Muscle layer of duodenum (tissue), 2 donors: ENCODE results near the gene C1QL2.

ENCODE experiments used
- H3K27ac ChIP-seq: one replicate; pipeline ENCODE4 v1.7.0; 2013; ENCODE audit warnings: mild to moderate bottlenecking, low read length
- H3K27me3 ChIP-seq: one replicate; pipeline ENCODE4 v1.7.0; 2013; ENCODE audit warnings: low read depth, mild to moderate bottlenecking, control low read depth, low read length
- H3K36me3 ChIP-seq, 2 donors: one replicate each; pipeline ENCODE4 v1.7.0; 2013; ENCODE audit warnings: low read length in 2 of 2, control low read depth in 1 of 2, mild to moderate bottlenecking in 1 of 2; ENCODE audit not compliant: insufficient read depth in 2 of 2, control insufficient read depth in 1 of 2
- H3K4me1 ChIP-seq, 2 donors: one replicate each; pipeline ENCODE4 v1.7.0; 2013; ENCODE audit warnings: low read length in 2 of 2, mild to moderate bottlenecking in 2 of 2, control low read depth in 1 of 2, moderate library complexity in 1 of 2; ENCODE audit not compliant: insufficient read depth in 2 of 2, control insufficient read depth in 1 of 2
- H3K4me3 ChIP-seq, 2 donors: one replicate each; pipeline ENCODE4 v1.7.0; 2013; ENCODE audit warnings: low read length in 2 of 2, low read depth in 1 of 2, mild to moderate bottlenecking in 1 of 2
- H3K9me3 ChIP-seq, 2 donors: one replicate each; pipeline ENCODE4 v1.7.0; 2013; ENCODE audit warnings: low read length in 2 of 2, control low read depth in 1 of 2, mild to moderate bottlenecking in 1 of 2; ENCODE audit not compliant: control insufficient read depth in 1 of 2
- donor health status: healthy.

Gene C1QL2

DNA sequence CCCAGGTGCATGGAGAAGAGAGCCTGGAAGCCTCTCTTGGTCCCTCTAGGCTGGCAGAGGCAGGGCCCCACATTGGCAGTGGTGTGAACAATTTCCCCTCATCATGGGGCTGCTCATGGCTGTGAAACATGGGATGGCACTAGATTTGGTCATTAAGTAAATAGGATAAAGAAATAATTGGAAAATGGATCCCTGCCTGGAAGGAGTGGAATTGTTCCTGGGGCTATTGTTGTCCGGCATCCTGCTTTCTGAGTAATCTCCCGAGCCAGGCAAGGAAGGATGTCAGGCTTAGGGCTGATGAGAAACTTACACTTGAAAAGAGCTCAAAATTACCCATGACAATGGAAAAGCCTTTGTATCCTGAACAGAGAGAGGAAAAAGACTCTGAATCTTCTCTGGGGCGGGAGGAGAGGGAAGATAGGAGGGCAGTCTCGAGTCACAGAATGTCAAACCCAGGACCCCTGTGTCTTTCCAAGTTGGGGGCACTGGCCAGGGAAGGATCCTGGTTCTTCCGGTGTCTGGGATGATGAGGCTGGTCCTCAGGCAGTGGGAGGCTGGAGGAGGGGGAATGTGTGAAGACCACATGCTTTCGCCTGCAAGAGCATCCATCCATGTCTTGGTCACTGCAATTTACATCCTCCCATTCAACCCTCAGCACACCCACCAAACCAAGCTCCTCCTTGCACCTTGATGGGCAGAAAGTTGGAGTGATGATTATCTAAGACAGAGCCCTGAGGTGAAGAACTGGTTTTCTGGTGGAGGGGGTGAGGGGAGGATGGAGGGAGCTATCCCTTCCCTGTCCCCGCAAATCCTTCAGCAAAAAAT lies 38.0 kb upstream of the C1QL2 start:
- H3K4me1 ChIP-seq, result no peaks in the 10 kb centered on the region
- no peaks in the 10 kb centered on the region for H3K9me3 ChIP-seq
- H3K27me3 ChIP-seq, result no peaks in the 10 kb centered on the region
- no peak overlapping the region for H3K4me3 ChIP-seq
- no peaks in the 10 kb centered on the region for H3K36me3 ChIP-seq
- H3K27ac ChIP-seq, result no peak overlapping the region

DNA sequence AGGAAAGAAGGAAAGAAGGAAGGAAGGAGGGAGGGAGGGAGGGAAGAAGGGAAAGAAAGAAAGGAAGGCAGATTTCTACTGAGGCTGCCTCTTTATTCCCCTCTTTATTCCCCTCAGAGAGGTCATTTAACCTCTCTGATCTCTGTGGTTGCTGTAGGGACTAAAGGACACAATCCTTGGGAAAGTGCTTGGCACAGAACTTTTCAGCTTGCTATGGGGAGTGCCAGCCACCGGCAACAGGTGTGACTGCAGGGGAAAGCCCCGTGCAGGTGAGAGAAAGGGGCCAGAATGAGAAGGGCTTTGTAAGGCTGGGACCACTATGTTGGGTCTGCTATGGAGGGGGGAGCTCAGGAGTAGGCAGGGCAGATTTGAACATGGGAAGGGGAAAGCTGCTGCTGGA lies 37.3 kb upstream of the C1QL2 start:
- no peak overlapping the region for H3K4me3 ChIP-seq
- H3K36me3 ChIP-seq, result no peaks in the 10 kb centered on the region
- H3K9me3 ChIP-seq, result no peaks in the 10 kb centered on the region
- H3K27ac ChIP-seq, result no peak overlapping the region
- H3K4me1 ChIP-seq, result no peaks in the 10 kb centered on the region
- no peaks in the 10 kb centered on the region for H3K27me3 ChIP-seq

GRCh38 chr2:119195001-119195400 lies 36.5 kb upstream of the C1QL2 start:
- Histone ChIP-seq H3K4me1 (no peaks in the 10 kb centered on the region), H3K9me3 (no peaks in the 10 kb centered on the region), H3K4me3 (no peak overlapping the region), H3K27ac (no peak overlapping the region), H3K27me3 (no peaks in the 10 kb centered on the region), H3K36me3 (no peaks in the 10 kb centered on the region)

DNA sequence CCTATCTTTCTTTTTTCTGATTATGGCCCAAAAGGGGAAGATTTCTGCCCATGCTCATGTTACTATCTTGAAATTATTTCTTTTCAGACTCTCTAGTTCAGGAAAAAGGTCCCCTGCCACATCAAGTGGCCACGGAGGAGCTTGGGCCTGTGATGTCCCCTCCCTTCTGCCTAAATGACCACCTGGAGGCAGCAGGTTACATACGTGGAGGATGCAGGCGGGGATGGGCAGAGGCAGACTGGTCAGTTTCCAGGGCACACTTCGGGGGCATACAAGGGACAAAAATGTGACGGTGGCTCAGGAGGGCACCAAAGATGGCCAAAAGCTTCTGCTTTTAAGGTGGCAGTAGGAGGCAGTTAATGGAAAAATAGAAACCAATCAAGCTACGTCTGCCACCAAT lies 34.3 kb upstream of the C1QL2 start:
- H3K4me1 ChIP-seq, result no peaks in the 10 kb centered on the region
- H3K4me3 ChIP-seq, result no peak overlapping the region
- H3K27me3 ChIP-seq, result no peaks in the 10 kb centered on the region
- no peaks in the 10 kb centered on the region for H3K9me3 ChIP-seq
- H3K27ac ChIP-seq, result no peak overlapping the region
- H3K36me3 ChIP-seq, result no peaks in the 10 kb centered on the region

DNA sequence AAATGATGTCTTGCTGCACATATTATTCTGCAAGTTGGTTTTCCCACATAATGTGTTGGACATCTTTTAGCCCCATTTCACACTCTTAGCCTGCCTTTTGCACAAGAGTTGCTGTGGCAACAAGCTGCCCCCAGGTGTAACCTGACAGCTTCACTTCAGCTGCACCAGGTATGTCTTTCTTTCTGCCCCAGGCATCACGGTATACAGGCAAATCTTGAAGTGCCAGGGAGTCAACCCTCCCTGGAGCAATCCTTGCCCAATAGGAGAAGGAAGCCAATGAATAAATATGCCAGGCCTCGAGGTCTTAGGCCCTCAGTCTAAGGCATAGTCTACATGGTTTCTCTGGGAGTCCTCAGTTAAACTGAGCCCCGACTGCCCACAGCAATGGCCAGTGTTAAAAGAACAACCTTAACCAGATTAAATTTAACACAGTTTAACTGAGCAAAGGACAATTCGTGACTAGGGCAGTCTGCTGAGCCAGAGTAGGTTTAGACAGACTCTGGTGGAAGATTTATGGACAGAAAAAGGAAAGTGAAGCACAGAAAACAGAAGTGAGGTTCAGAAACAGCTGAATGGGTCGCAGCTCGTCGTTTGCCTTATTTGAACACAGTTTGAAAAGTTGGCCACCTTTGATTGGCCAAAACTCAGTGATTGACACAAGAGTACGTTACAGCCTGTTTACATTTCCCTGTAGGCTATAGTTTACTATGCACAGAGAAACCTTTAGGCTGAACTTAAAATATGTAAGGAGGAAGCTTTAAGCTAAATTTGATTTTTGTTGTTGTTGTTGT lies 32.0 kb upstream of the C1QL2 start:
- Histone ChIP-seq H3K4me1 (no peaks in the 10 kb centered on the region), H3K4me3 (no peak overlapping the region), H3K27ac (no peak overlapping the region), H3K9me3 (no peaks in the 10 kb centered on the region), H3K27me3 (no peaks in the 10 kb centered on the region), H3K36me3 (no peaks in the 10 kb centered on the region)

DNA sequence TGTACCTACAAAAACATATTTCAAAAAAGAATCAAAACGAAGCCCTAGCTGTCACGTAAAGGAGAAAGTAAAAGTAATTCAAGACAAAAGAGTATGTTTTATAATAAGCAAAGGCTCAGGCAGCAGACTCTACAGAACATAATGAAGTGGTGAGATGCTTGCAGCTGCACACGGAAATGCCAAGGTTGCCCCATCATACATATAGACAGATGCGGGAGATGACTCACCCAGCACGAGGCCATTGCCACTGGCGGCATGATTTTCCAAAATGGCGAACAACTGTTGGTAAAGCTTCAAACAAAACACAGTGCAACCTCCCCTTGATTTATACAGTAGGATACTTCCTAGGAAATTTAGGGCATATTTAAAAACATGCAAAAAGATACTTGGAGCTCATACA lies 26.0 kb upstream of the C1QL2 start:
- no peak overlapping the region for H3K4me3 ChIP-seq
- H3K27me3 ChIP-seq, result no peaks in the 10 kb centered on the region
- no peak overlapping the region for H3K27ac ChIP-seq
- H3K9me3 ChIP-seq, result no peaks in the 10 kb centered on the region
- no peaks in the 10 kb centered on the region for H3K4me1 ChIP-seq
- no peaks in the 10 kb centered on the region for H3K36me3 ChIP-seq

- Histone ChIP-seq H3K9me3 (no peaks in the 10 kb centered on the region), H3K27me3 (no peaks in the 10 kb centered on the region), H3K27ac (no peak overlapping the region), H3K4me3 (no peak overlapping the region), H3K4me1 (no peaks in the 10 kb centered on the region), H3K36me3 (no peaks in the 10 kb centered on the region)
These were observed 23.4 kb upstream of the C1QL2 start for GRCh38 chr2:119181791-119182445.

DNA sequence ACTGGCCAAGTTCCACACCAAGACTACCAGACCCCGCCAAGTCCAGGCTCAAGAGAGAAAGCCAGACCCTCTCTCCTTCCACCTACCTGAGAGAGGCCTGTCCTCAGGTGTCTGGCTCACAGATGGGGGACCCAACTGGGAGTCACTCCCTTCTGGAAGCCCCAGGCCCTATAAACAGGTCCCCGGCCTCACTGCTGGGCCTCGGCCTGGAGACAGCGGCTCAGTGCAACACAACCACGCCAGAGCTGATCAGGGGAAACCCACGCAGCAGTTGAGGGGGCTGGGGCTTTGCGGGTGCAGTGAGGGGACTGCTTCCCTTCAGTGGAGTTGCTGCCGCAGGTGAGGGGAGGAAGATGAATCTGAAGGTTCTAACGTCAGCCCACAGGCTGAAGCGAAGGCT lies 22.8 kb upstream of the C1QL2 start:
- H3K4me3 ChIP-seq, result no peak overlapping the region
- no peaks in the 10 kb centered on the region for H3K27me3 ChIP-seq
- no peaks in the 10 kb centered on the region for H3K9me3 ChIP-seq
- H3K27ac ChIP-seq, result no peak overlapping the region
- H3K4me1 ChIP-seq, result no peaks in the 10 kb centered on the region
- no peaks in the 10 kb centered on the region for H3K36me3 ChIP-seq

- Histone ChIP-seq H3K4me1 (no peaks in the 10 kb centered on the region), H3K4me3 (no peak overlapping the region), H3K9me3 (no peaks in the 10 kb centered on the region), H3K27me3 (no peaks in the 10 kb centered on the region), H3K27ac (no peak overlapping the region), H3K36me3 (no peaks in the 10 kb centered on the region)
These were observed 22.3 kb upstream of the C1QL2 start for GRCh38 chr2:119180892-119181291.

DNA sequence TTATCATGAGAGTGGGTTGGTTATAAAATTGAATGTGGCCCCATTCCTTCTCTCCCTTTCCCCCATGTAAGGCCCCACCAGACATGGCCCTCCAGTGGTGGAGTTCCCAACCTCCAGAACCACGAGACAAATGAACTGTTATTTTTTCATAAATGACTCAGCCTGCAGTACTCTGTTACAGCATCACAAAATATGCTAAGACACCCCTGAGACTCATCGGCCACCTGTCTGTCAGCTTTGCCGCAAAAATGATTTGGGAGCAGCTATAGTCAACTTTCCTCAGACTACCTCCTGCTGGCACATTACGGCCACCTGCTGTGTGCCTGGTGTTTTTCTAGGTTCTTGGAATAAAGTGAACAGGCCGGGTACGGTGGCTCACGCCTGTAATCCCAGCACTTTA lies 21.4 kb upstream of the C1QL2 start:
- Histone ChIP-seq H3K4me1 (no peaks in the 10 kb centered on the region), H3K27me3 (no peaks in the 10 kb centered on the region), H3K9me3 (no peaks in the 10 kb centered on the region), H3K36me3 (no peaks in the 10 kb centered on the region), H3K4me3 (no peak overlapping the region), H3K27ac (no peak overlapping the region)

DNA sequence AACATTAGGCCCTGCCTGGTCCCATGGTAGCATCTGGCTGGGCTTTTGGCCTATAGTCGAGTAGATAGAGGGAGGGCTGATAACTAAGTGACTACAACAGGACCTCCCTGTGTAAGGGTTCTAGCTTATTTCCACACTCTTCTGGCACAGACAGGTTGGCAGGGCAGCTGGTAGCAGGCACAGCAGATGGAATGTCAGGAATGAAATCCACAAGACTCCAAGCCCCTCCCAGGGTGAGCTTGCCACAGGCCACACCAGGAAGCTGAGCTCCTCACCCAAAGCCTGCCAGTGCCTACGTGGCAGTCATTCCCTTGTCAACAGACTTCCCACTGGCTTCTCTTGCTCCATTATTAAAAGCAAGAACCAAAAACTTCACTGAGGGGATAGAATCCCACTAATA lies 20.7 kb upstream of the C1QL2 start:
- Histone ChIP-seq H3K4me1 (no peaks in the 10 kb centered on the region), H3K9me3 (no peaks in the 10 kb centered on the region), H3K27ac (no peak overlapping the region), H3K4me3 (no peak overlapping the region), H3K27me3 (no peaks in the 10 kb centered on the region), H3K36me3 (no peaks in the 10 kb centered on the region)
